ENCODE data around the gene BTNL8. TPM values are rescaled to one million over a fixed set of nuclear protein-coding genes. Genes with fewer than 3 reads are reported as not detected.

BTNL8 gene, protein sequence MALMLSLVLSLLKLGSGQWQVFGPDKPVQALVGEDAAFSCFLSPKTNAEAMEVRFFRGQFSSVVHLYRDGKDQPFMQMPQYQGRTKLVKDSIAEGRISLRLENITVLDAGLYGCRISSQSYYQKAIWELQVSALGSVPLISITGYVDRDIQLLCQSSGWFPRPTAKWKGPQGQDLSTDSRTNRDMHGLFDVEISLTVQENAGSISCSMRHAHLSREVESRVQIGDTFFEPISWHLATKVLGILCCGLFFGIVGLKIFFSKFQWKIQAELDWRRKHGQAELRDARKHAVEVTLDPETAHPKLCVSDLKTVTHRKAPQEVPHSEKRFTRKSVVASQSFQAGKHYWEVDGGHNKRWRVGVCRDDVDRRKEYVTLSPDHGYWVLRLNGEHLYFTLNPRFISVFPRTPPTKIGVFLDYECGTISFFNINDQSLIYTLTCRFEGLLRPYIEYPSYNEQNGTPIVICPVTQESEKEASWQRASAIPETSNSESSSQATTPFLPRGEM
- total RNA-seq = 4.5 TPM
- long read RNA-seq, partial matches to known transcripts = 0 of 3 reads
- long read RNA-seq, other reads (novel, unspliced or antisense) = 1 of 3 reads

- DNase-seq = no peak
- Histone ChIP-seq H3K4me1 (no peaks in the 10 kb centered on the region), H3K27me3 (no peaks in the 10 kb centered on the region), H3K9me3 (no peaks in the 10 kb centered on the region), H3K27ac (no peak within 1 kb of the TSS), H3K36me3 (no peaks in the 10 kb centered on the region), H3K4me3 (no peak within 1 kb of the TSS)
- ATAC-seq = no peak
- TF ChIP-seq CTCF (IDR thresholded peaks at IDR 0.05) = no peak
- intact Hi-C loops (cut with DNase I) = no loop called here
Measured at GRCh38 chr5:180898621-180899246, at the start of gene BTNL8. Gene BTNL8 (plus strand): TSS chr5:180899159. CDS start chr5:180899311, 152 bp downstream.

- intact Hi-C loops (cut with DNase I) = loop anchor here (10.0 kb wide), 1 partner anchor 55 kb away; no protein-coding TSS in a partner anchor
- peaks cover 39% of the 10 kb centered on the region for H3K36me3 ChIP-seq
- H3K27ac ChIP-seq = no peak overlapping the region
- no peak for TF ChIP-seq CTCF (IDR thresholded peaks at IDR 0.05)
- no peak for DNase-seq
- no peak overlapping the region for H3K4me3 ChIP-seq
- H3K27me3 ChIP-seq = no peaks in the 10 kb centered on the region
- ATAC-seq = no peak
- no peaks in the 10 kb centered on the region for H3K9me3 ChIP-seq
- H3K4me1 ChIP-seq = no peaks in the 10 kb centered on the region
Measured at GRCh38 chr5:180849827-180850226, 49.1 kb upstream of the BTNL8 start.

DNA sequence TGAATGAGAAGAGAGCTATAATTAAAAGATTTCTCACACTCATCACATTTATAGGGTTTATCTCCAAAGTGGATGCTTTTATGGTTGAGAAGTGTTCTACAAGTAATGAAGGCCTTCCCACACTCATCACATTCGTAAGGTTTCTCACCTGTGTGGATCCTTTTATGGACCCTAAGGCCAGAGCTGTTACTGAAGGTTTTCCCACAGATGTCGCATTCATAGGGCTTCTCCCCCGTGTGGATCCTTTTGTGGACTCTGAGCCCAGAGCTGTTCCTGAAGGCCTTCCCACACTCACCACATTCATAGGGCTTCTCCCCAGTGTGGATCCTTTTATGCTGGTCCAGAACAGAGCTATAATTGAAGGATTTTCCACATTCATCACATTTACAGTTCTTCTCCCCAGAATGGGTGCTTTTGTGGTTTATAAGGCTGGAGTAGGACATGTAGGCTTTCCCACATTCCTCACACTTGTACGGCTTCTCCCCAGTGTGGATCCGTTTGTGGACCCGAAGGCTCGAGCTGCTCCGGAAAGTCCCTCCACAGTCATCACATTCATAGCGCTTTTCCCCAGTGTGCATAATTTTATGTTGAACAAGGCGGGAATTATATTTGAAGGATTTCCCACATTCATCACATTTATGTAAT lies 48.4 kb upstream of the BTNL8 start:
- ATAC-seq = no peak
- H3K4me1 ChIP-seq = no peaks in the 10 kb centered on the region
- H3K9me3 ChIP-seq = no peaks in the 10 kb centered on the region
- no peak overlapping the region for H3K27ac ChIP-seq
- no peaks in the 10 kb centered on the region for H3K27me3 ChIP-seq
- TF ChIP-seq CTCF (IDR thresholded peaks at IDR 0.05) = no peak
- intact Hi-C loops (cut with DNase I) = loop anchor here (10.0 kb wide), 1 partner anchor 56 kb away; no protein-coding TSS in a partner anchor
- no peak for DNase-seq
- no peak overlapping the region for H3K4me3 ChIP-seq
- H3K36me3 ChIP-seq = peaks cover 46% of the 10 kb centered on the region

DNA sequence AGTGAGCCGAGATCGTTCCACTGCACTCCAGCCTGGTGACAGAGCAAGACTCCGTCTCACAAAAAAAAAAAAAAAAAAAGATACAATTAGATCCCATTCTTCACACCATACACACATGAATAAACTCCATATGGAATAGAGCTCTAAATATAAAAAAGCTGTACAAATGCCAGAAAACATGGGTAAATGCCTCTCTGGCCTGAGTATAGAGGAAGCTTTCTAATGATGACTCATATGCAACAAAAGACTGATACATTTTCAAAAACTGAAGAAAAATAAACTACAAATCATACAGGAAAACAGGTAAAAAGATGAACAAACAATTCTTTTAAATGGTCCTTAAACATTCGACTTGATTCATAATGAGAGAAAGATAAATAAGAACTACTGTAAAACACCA lies 46.5 kb upstream of the BTNL8 start:
- Histone ChIP-seq H3K27me3 (no peaks in the 10 kb centered on the region), H3K27ac (no peak overlapping the region), H3K4me3 (no peak overlapping the region), H3K9me3 (no peaks in the 10 kb centered on the region), H3K4me1 (no peaks in the 10 kb centered on the region), H3K36me3 (peaks cover 50% of the 10 kb centered on the region)
- intact Hi-C loops (cut with DNase I) = loop anchor here (10.0 kb wide), 1 partner anchor 58 kb away; no protein-coding TSS in a partner anchor
- ATAC-seq = no peak
- no peak for TF ChIP-seq CTCF (IDR thresholded peaks at IDR 0.05)
- DNase-seq = no peak

- ATAC-seq = no peak
- TF ChIP-seq CTCF (IDR thresholded peaks at IDR 0.05) = no peak
- intact Hi-C loops (cut with DNase I) = loop anchor here (10.0 kb wide), 1 partner anchor 58 kb away; no protein-coding TSS in a partner anchor
- Histone ChIP-seq H3K9me3 (no peaks in the 10 kb centered on the region), H3K27me3 (no peaks in the 10 kb centered on the region), H3K27ac (no peak overlapping the region), H3K4me1 (no peaks in the 10 kb centered on the region), H3K4me3 (no peak overlapping the region), H3K36me3 (peaks cover 50% of the 10 kb centered on the region)
- DNase-seq = no peak
Measured at GRCh38 chr5:180853121-180853847, 45.7 kb upstream of the BTNL8 start.
